ENCODE data around the gene SOAT2.

SOAT2 gene

GRCh38 chr12:53064613-53065436 lies 38.5 kb upstream of the SOAT2 start:
- Histone ChIP-seq H2AFZ (ENCODE audit: low read depth, low read length) (no peak overlapping the region), H2BK5ac (ENCODE audit: low read depth, low read length, poor library complexity, severe bottlenecking) (no peak overlapping the region), H3K18ac (ENCODE audit: low read depth in 1 of 2, low read length in 2 of 2) (no peak overlapping the region), H3K9me3 (ENCODE audit: control insufficient read depth, low read length) (no peaks in the 10 kb centered on the region), H3K27me3 (ENCODE audit: control insufficient read depth in 1 of 2, insufficient read depth in 1 of 2, low read length in 2 of 2) (no peaks in the 10 kb centered on the region), H3K36me3 (ENCODE audit: control insufficient read depth in 1 of 2, insufficient read depth in 2 of 2, low read depth in 1 of 2, low read length in 2 of 2) (peaks cover 55 to 83% of the 10 kb centered on the region in 2 experiments), H3K4me1 (ENCODE audit: control insufficient read depth, insufficient read depth, low read depth, low read length) (peaks cover 30% of the 10 kb centered on the region), H3K4me3 (ENCODE audit: insufficient read depth in 1 of 2, low read depth in 1 of 2, low read length in 2 of 2) (peak overlapping the region in 1 of 2 experiments; percentile 50), H4K8ac (ENCODE audit: low read length) (no peak overlapping the region), H3K4me2 (ENCODE audit: low read length, poor library complexity, severe bottlenecking) (no peak overlapping the region), H3K27ac (ENCODE audit: low read length, poor library complexity, severe bottlenecking) (no peak overlapping the region), H3K79me1 (replicated peaks; ENCODE audit: low read length, poor library complexity, severe bottlenecking) (peaks cover 3% of the 10 kb centered on the region), H2BK120ac (ENCODE audit: low read depth, low read length) (no peak overlapping the region), H2BK12ac (ENCODE audit: low read length in 2 of 2) (peak overlapping the region in 1 of 2 experiments; percentile 57), H2AK5ac (ENCODE audit: low read length, severe bottlenecking) (no peak overlapping the region), H3K23ac (ENCODE audit: low read length in 2 of 2) (no peak overlapping the region), H3K4ac (ENCODE audit: low read depth in 1 of 2, low read length in 2 of 2) (no peak overlapping the region), H3K9ac (ENCODE audit: low read length) (peak overlapping the region; percentile 86), H2BK15ac (ENCODE audit: low read depth, poor library complexity, severe bottlenecking) (no peak overlapping the region), H4K91ac (ENCODE audit: low read length) (no peak overlapping the region), H3K14ac (ENCODE audit: low read length in 2 of 2) (peak overlapping the region in 1 of 2 experiments; percentile 39)
- WGBS: 94% methylated on average over 8 of the region's 11 CpGs
- DNase-seq: no peak

- H3K79me1 ChIP-seq (replicated peaks; ENCODE audit: low read length, poor library complexity, severe bottlenecking): peaks cover 3% of the 10 kb centered on the region
- no peak overlapping the region for H3K27ac ChIP-seq (ENCODE audit: low read length, poor library complexity, severe bottlenecking)
- no peak overlapping the region for H4K91ac ChIP-seq (ENCODE audit: low read length)
- H3K9me3 ChIP-seq (ENCODE audit: control insufficient read depth, low read length): no peaks in the 10 kb centered on the region
- H2AK5ac ChIP-seq (ENCODE audit: low read length, severe bottlenecking): no peak overlapping the region
- H3K4me3 ChIP-seq (ENCODE audit: insufficient read depth in 1 of 2, low read depth in 1 of 2, low read length in 2 of 2): peak overlapping the region in 1 of 2 experiments; percentile 50
- no peak overlapping the region for H2BK120ac ChIP-seq (ENCODE audit: low read depth, low read length)
- no peak overlapping the region for H2BK12ac ChIP-seq (ENCODE audit: low read length in 2 of 2)
- no peak overlapping the region for H2AFZ ChIP-seq (ENCODE audit: low read depth, low read length)
- no peak overlapping the region for H3K14ac ChIP-seq (ENCODE audit: low read length in 2 of 2)
- H3K36me3 ChIP-seq (ENCODE audit: control insufficient read depth in 1 of 2, insufficient read depth in 2 of 2, low read depth in 1 of 2, low read length in 2 of 2): peaks cover 55 to 77% of the 10 kb centered on the region in 2 experiments
- WGBS: 80% methylated on average over 7 of the region's 7 CpGs
- no peak overlapping the region for H2BK15ac ChIP-seq (ENCODE audit: low read depth, poor library complexity, severe bottlenecking)
- no peak overlapping the region for H3K18ac ChIP-seq (ENCODE audit: low read depth in 1 of 2, low read length in 2 of 2)
- H3K4ac ChIP-seq (ENCODE audit: low read depth in 1 of 2, low read length in 2 of 2): no peak overlapping the region
- H3K27me3 ChIP-seq (ENCODE audit: control insufficient read depth in 1 of 2, insufficient read depth in 1 of 2, low read length in 2 of 2): no peaks in the 10 kb centered on the region
- H3K23ac ChIP-seq (ENCODE audit: low read length in 2 of 2): no peak overlapping the region
- DNase-seq: no peak
- H3K9ac ChIP-seq (ENCODE audit: low read length): peak overlapping the region; percentile 86
- H4K8ac ChIP-seq (ENCODE audit: low read length): peak overlapping the region; percentile 35
- H3K4me1 ChIP-seq (ENCODE audit: control insufficient read depth, insufficient read depth, low read depth, low read length): peaks cover 27% of the 10 kb centered on the region
- H2BK5ac ChIP-seq (ENCODE audit: low read depth, low read length, poor library complexity, severe bottlenecking): no peak overlapping the region
- no peak overlapping the region for H3K4me2 ChIP-seq (ENCODE audit: low read length, poor library complexity, severe bottlenecking)
These were observed 37.8 kb upstream of the SOAT2 start for GRCh38 chr12:53065470-53065869.

- H3K18ac ChIP-seq (ENCODE audit: low read depth in 1 of 2, low read length in 2 of 2): peak overlapping the region; percentile 65 to 75
- WGBS: 52% methylated on average over 19 of the region's 24 CpGs
These were observed 37.0 kb upstream of the SOAT2 start for GRCh38 chr12:53065975-53066931.

More at GRCh38 chr12:53065975-53066931, 37.0 kb upstream of the SOAT2 start:
- Histone ChIP-seq H3K4me2 (ENCODE audit: low read length, poor library complexity, severe bottlenecking) (no peak overlapping the region), H2BK120ac (ENCODE audit: low read depth, low read length) (no peak overlapping the region), H3K27ac (ENCODE audit: low read length, poor library complexity, severe bottlenecking) (no peak overlapping the region), H3K4me1 (ENCODE audit: control insufficient read depth, insufficient read depth, low read depth, low read length) (peaks cover 30% of the 10 kb centered on the region), H3K23ac (ENCODE audit: low read length in 2 of 2) (no peak overlapping the region), H3K27me3 (ENCODE audit: control insufficient read depth in 1 of 2, insufficient read depth in 1 of 2, low read length in 2 of 2) (no peaks in the 10 kb centered on the region), H2BK15ac (ENCODE audit: low read depth, poor library complexity, severe bottlenecking) (no peak overlapping the region), H2AK5ac (ENCODE audit: low read length, severe bottlenecking) (peak overlapping the region; percentile 43), H3K4ac (ENCODE audit: low read depth in 1 of 2, low read length in 2 of 2) (peak overlapping the region; percentile 13 to 41), H3K9ac (ENCODE audit: low read length) (peak overlapping the region; percentile 86), H2BK5ac (ENCODE audit: low read depth, low read length, poor library complexity, severe bottlenecking) (no peak overlapping the region), H4K91ac (ENCODE audit: low read length) (peak overlapping the region; percentile 77), H3K14ac (ENCODE audit: low read length in 2 of 2) (peak overlapping the region in 1 of 2 experiments; percentile 35), H2BK12ac (ENCODE audit: low read length in 2 of 2) (peak overlapping the region; percentile 75 to 94), H3K79me1 (replicated peaks; ENCODE audit: low read length, poor library complexity, severe bottlenecking) (peaks cover 5% of the 10 kb centered on the region), H3K4me3 (ENCODE audit: insufficient read depth in 1 of 2, low read depth in 1 of 2, low read length in 2 of 2) (peak overlapping the region; percentile 15 to 67), H3K9me3 (ENCODE audit: control insufficient read depth, low read length) (no peaks in the 10 kb centered on the region), H2AFZ (ENCODE audit: low read depth, low read length) (no peak overlapping the region), H3K36me3 (ENCODE audit: control insufficient read depth in 1 of 2, insufficient read depth in 2 of 2, low read depth in 1 of 2, low read length in 2 of 2) (peaks cover 49 to 75% of the 10 kb centered on the region in 2 experiments), H4K8ac (ENCODE audit: low read length) (peak overlapping the region; percentile 70)
- peak; percentile 83 for DNase-seq
